ENCODE data around the gene DNMT3L.
"Not testable (repeated sequence)": the region's sequence is repeated elsewhere in the genome, so short reads cannot be mapped to it uniquely, and the experiment has no call there.

Gene DNMT3L

DNA sequence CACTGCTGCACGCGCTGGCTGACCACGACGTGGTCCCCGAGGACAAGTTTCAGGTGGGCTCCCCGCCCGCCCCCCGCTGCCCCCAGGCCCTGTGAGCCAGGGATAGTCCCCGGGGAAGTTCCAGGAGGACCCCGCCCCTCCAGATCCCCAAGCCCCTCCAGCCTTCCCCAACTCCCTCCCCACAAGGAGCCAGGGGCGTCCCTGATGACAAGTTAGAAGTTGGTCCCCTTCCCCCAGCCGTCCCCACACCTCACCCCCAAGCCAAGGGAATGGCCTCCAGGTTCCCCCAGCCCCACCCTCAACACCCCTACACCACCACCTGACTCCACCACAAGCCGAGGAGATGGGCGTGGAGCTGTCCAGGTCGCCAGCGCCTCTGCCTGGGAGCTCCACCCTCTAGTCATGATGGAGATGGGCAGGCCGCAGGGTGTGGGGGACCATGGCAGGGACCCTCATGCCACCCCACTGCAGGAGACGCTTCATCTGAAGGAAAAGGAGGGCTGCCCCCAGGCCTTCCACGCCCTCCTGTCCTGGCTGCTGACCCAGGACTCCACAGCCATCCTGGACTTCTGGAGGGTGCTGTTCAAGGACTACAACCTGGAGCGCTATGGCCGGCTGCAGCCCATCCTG, 24.5 kb upstream of the DNMT3L start:
- CTCF ChIA-PET: interaction anchor here (0.9 to 2.3 kb wide), 2 partner anchors 11 to 508 kb away, joined by 3 to 18 read pairs; no protein-coding TSS in a partner anchor
- POLR2A ChIA-PET: no interaction called here
- no peak for DNase-seq (ENCODE audit: extremely low spot score)
- TF ChIP-seq, protein P1, sequence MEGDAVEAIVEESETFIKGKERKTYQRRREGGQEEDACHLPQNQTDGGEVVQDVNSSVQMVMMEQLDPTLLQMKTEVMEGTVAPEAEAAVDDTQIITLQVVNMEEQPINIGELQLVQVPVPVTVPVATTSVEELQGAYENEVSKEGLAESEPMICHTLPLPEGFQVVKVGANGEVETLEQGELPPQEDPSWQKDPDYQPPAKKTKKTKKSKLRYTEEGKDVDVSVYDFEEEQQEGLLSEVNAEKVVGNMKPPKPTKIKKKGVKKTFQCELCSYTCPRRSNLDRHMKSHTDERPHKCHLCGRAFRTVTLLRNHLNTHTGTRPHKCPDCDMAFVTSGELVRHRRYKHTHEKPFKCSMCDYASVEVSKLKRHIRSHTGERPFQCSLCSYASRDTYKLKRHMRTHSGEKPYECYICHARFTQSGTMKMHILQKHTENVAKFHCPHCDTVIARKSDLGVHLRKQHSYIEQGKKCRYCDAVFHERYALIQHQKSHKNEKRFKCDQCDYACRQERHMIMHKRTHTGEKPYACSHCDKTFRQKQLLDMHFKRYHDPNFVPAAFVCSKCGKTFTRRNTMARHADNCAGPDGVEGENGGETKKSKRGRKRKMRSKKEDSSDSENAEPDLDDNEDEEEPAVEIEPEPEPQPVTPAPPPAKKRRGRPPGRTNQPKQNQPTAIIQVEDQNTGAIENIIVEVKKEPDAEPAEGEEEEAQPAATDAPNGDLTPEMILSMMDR (IDR thresholded peaks at IDR 0.05; ENCODE audit: control extremely low read depth, extremely low read depth, low read depth, missing control alignments): no peak

DNA sequence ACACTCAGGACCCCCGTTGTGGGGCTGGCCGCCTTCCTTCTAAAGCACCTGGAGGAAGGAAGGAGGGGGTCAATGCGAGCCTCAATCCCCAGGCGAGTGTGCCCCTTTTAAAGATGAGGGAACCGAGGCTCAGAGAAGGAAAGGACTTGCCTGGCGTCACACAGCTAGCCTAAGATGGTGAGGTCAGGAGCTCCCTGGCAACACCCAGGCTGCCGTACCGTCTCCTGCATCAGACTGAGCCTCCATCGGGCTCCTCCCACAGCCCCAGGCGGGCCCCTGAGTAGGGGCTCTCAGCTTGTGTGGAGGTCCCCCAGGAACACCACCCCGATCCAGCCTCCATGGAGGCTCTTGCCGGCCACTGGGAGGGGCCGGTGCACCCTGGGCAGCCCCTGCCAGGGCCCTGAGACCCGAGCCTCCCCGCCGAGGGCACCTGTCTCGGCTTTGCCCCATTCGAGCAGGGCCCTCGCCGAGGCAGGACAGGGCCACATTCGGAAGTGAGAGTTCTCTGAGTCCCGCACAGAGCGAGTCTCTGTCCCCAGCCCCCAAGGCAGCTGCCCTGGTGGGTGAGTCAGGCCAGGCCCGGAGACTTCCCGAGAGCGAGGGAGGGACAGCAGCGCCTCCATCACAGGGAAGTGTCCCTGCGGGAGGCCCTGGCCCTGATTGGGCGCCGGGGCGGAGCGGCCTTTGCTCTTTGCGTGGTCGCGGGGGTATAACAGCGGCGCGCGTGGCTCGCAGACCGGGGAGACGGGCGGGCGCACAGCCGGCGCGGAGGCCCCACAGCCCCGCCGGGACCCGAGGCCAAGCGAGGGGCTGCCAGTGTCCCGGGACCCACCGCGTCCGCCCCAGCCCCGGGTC, 23.7 kb upstream of the DNMT3L start, which contains the start of gene AIRE:
TSS of gene AIRE (plus strand) at position 739 of the 855 bp plus-strand sequence. CDS start 131 bp downstream, outside the sequence.
- CTCF ChIA-PET: interaction anchor here (2.3 kb wide), 1 partner anchor 11 kb away, joined by 18 read pairs; no protein-coding TSS in a partner anchor
- TF ChIP-seq, protein P1 (IDR thresholded peaks at IDR 0.05; ENCODE audit: control extremely low read depth, extremely low read depth, low read depth, missing control alignments): no peak
- POLR2A ChIA-PET: no interaction called here
- no peak for DNase-seq (ENCODE audit: extremely low spot score)

DNA sequence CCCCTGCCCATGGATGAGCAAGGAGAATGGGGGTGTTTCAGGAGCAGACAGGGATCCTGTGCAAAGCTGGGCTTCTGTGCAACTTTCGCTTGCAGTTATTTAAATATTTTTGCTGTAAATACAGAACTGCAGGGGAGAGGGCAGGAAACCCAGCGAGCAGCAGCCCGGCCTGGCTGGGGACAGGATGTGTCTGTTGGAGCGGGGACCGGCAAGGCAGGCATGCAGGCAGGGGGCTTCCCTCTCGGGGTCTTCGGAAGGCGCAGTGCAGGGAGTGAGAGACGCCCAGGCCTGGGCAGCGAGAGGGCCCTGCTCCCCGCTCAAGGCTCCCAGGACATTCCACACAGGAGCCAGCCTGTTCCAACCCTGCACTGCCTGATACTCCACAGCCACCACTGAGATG, 22.3 kb upstream of the DNMT3L start:
- CTCF ChIA-PET: no interaction called here
- POLR2A ChIA-PET: no interaction called here
- TF ChIP-seq, protein P1 (IDR thresholded peaks at IDR 0.05; ENCODE audit: control extremely low read depth, extremely low read depth, low read depth, missing control alignments): no peak
- DNase-seq (ENCODE audit: extremely low spot score): no peak

DNA sequence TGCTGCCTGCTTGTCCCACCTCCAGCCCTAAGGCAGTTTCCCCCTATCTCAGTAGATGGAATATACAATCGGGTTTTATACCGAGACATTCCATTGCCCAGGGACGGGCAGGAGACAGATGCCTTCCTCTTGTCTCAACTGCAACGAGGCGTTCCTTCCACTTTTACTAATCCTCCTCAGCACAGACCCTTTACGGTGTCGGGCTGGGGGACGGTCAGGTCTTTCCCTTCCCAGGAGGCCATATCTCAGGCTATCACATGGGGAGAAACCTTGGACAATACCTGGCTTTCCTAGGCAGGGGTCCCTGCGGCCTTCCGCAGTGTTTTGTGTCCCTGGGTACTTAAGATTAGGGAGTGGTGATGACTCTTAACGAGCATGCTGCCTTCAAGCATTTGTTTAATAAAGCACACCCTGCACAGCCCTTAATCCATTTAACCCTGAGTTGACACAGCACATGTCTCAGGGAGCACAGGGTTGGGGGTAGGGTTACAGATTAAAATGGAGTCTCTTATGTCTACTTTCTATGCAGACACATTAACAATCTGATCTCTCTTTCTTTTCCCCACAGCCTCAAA, 21.6 kb upstream of the DNMT3L start:
- POLR2A ChIA-PET: not testable (repeated sequence)

DNA sequence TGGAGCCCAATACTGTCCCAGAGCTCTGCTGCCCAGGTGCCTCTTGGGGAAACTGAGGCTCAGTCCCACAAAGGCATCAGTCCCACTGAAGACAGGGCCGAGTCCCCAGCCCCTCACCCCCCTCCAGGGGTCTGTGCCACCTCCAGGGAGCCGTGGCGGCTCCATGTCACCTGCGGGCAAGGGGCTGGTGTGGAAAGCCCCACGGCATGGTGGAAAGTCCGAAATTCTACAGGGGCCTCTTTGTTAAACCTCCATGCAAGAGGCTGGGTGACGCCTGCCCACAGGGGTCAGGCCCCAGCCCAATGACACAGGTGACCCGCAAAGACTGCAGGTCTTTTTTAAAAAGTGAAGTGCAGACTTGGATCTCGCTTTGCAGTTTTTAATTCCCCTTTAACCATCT, 20.7 kb upstream of the DNMT3L start:
- ChIA-PET CTCF (no interaction called here), POLR2A (no interaction called here)
- TF ChIP-seq, protein P1 (IDR thresholded peaks at IDR 0.05; ENCODE audit: control extremely low read depth, extremely low read depth, low read depth, missing control alignments): no peak
- no peak for DNase-seq (ENCODE audit: extremely low spot score)

More for the DNA sequence above, 21.6 kb upstream of the DNMT3L start:
- DNase-seq (ENCODE audit: extremely low spot score); CTCF ChIA-PET: not testable (repeated sequence)

DNA sequence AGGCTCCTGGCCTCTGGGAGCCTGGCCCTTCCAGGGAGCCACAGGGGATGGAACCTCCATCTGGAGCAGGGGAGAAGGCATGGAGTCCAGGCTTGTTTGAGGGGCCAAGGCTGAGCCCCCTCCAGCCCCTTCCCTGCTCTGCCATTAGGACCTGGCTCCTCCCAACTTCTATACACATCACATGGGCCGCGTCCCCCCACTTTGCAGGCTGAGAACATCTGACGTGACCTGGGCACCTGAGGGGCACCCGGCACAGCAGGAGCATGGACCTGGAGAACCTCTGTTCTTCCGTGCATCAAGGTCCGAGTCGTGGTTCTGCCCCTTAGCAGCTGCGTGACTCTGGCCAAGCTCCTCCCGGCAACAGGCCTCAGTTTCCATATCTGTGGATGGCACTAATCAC, 20.1 kb upstream of the DNMT3L start:
- ChIA-PET POLR2A (no interaction called here), CTCF (interaction anchor here (1.4 kb wide), 1 partner anchor 16 kb away, joined by 5 read pairs; no protein-coding TSS in a partner anchor)
- DNase-seq (ENCODE audit: extremely low spot score): no peak

More for the DNA sequence above, 20.1 kb upstream of the DNMT3L start:
- TF ChIP-seq, protein P1 (IDR thresholded peaks at IDR 0.05; ENCODE audit: control extremely low read depth, extremely low read depth, low read depth, missing control alignments): no peak

All from GM10248 (cell line).